CD4-positive, alpha-beta T cell treated with Interferon gamma for 1 hour (primary cell): ENCODE measurements around the gene OSBPL2.

ENCODE experiments used
- DNase-seq: peaks from one replicate; pipeline ENCODE4 v3.0.0-alpha.2; 2020

The OSBPL2 gene

DNA sequence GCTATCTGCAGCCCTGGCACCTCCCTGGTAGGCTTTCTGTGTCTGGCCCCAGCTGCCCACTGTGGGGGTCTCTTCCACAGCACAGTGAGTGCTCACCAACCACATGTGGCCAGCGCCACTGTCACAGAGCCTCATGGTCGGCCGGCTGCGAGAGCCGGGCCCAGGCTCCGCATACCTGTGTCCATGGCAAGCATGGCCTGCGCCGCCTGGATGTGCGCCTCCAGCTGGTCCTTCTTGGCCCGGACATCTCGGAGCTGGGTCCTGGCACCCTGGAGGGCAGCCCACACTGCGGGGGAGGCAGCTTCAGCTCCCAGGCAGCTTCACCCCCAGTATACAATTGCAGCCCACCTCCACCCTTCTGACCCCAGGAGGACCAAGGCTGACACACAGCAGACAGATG, 77.5 kb downstream of the OSBPL2 start:
- no peak for DNase-seq

DNA sequence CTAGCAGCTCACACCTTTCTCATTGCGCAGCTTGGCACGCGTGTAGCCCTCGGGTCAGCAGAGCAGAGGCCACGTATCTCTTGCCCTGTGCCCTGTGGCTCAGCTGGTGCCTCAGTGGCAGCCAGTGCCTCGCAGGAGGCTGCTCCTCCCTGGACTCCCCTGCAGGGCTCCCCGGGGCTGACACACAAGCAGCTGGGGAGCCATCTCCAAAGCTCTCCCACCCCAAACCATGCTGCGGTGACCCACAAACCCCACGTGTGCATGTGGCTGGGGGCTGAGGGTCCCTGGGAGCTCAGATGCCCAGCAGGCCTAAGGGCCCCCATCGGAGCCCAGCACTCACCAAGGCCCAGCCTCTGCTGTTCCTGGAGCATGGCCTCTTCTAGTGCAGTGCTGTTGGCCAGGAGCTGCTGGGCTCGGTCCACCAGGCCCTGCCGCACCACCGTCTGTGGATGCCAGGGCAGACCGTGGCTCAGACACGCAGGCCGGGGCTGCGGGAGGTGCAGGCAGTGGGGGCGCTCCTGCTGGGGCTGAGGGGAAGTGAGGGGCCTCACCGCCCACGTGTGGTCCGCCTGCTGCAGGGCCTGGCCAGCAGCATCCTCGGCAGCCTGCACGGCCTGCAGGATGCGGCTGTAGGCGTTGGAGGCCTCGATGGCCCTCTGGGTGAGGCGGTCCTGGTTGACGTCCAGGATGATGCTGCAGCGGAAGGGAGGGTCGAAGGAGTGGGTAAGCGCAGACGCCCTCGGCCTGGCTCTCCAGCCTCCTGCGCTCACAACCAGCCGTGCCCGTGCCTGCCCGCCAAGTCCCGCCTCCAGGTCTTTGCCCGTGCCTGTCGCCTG, 78.2 kb downstream of the OSBPL2 start:
- no peak for DNase-seq

DNA sequence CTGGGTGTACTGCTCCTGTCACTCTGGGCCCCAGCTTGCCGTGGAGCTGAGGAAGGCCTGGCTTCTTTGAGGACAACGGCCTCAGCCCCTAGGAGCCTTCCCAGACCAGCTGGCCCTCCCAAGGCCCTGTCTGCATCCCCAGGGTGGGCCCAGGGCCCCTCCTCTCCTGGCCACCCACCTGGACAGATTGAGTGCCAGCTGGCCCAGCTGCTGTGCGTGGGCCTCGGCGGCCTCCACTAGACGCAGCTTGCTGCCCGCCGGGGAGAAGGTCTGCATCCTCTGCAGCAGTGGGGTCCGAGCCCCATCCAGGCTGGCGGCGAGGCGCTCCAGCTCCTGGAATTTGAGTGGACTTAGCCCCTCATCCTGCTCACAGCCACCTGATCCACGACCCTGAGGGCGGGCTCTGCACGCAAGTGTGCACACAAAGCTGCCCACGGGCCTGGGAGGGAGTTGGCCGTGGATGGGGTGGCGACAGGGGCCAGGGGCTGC, 78.9 kb downstream of the OSBPL2 start:
- DNase-seq = no peak

DNA sequence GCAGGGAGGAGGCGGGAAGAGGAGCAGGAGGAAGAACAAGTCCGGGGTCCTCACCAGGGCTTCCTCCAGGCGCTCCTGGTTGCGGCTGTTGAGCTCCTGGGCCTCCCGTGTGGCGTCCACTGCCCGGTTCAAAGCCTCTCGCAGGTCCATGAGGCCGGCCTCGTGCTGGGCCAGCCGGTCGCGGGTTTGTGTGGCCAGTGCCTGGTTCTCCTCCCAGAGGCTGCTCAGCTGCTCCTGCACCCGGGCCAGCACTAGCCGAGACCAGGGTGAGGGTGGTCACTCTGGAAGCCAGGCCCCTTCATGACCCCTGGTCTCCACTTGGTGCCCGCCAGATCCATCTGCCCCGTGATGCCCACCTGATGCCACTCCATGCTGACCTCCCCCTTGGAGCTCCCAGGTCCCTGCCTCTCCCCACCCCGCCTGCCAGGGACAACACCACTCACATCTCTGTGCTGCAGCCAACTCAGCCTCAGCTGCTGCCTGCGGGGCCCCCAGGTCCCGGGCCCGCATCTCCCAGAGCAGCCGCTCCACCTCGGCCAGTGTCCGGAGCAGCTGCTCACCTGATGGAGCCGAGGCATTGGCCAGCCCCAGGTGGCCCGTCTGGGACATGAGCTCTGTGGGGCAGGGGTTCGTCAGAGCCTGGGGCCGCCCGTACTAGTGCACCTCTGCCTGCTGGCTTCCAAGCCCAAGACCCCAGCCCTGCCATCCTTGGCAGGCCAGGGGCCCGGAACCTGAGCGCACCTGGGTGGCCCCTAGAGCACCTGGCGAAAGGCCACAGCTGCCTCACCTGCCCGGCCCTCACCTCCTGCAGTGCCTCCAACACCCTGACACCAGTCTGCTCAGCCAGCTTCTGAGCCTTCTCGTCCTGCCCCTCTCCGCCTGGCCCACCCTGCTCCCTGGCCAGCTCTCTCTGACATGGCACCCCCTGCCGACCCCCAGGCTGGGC, 80.4 kb downstream of the OSBPL2 start:
- no peak for DNase-seq

DNA sequence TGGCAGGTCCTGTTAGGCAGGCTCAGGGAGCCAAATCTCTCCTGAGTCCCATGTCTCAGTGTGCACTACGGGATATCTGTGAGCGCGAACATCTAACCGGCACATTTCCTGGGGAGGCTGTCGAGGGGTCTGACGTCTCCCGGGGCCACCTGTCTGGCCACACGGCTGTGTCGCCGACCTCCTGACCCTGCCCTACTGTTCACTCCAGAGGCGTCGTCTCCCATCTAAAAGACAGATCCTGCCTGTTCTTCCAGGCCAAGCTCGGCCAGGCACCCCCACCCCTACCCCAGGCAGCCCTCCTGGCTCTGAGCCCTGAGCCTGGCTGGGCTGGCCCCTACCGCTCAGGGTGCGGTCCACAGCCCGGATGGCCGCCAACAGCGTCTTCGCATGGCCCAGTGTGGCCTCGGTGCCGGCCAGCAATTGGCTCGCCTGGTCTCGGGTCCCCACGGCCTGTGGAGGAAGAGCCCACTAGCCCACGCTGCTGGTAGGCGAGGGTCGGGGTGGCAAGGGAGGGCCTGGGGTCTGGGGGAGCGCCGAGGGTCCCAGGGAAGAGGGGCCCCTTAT, 81.1 kb downstream of the OSBPL2 start:
- no peak for DNase-seq

DNA sequence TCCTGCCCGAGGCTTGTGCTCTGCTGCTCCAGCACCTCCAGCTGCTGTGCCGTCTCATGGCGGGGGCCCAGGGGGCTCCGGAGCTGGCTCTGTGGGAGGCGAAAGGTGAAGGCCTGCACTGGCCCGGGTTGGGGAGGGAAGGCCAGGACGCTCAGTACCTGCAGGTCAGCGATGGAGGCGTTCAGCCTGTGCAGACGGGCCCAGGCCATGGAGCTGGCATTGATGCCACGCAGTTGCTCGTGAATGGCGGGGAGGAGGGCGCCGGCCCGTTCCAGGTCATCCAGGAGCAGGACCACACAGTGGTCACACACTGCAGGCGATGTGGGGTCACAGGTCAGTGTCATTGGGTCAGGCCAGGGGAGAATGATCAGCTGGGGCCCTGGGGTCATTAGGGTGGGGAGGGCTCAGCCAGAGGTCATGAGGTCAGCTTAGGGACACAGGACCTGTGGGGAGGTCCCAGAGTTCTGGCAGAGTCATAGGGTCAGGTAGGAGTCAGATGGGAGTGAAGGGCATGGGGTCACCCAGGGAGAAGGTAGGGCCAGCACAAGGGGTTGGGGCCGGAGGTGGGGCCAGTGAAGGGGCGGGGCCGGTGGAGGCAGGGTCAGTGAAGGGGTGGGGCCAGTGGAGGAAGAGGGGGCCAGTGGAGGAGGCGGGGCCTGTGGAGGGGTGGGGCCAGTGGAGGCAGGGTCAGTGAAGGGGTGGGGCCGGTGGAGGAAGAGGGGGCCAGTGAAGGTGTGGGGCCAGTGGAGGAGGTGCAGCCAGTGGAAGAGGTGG, 82.4 kb downstream of the OSBPL2 start:
- no peak for DNase-seq

DNA sequence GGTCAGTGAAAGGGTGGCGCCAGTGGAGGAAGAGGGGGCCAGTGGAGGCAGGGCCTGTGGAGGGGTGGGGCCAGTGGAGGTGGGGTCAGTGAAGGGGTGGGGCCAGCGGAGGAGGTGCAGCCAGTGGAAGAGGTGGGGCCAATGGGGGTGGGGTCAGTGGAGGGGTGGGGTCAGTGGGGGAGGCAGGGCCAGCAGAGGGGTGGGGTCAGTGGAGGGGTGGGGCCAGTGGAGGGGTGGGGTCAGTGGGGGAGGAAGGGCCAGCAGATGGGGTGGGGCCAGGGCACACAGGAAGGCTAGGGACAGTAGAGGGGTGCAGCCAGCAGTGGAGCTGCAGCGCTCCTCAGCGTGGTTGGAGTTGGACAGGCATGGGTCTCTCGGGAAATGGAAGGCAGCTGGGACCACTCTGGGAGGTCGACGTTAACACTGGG, 83.2 kb downstream of the OSBPL2 start:
- DNase-seq = no peak

DNA sequence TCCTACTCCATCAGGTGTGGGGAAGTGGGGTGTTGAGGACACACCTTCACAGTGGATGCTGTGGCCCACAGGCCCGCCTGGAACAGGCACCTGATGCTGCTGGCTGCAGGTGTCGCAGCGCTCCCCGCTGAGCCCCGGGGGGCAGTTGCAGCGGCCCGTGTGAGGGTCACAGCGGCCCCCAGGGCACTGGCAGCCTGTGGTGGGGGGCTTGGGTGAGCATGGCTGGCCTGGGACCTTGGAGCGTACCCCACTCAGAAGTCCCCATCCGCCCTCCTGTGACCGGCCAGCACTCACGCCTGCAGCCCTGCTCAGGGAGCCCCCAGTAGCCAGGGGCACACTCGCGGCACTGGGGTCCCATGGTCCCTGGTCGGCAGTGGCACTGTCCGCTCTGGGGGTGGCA, 83.7 kb downstream of the OSBPL2 start:
- no peak for DNase-seq

DNA sequence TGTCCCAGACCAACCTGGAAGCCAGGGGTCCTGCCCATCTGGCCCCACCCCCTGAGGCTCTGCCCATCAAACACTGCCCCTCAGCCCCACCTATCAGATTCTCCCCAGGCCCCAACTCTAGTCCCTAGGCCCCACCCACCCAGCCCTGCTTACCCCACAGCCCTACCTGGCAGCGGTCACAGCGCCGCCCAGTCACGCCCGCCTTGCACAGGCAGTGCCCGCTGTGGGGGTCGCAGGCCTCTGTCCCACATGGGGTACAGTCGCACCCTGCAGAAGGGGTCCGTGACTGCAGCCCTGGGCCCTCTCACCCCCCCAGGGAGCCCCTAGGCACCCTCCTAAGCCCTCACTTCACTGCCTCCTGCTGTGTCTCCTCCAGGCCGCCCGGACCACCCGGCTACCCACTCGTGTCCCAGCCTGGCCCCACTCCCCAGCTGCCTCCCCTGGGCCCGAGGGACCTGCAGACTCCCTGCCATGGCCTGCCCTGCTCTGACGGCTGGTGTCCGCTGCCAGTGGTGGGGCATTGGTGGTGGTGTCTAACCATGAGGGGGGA, 84.2 kb downstream of the OSBPL2 start:
- no peak for DNase-seq

DNA sequence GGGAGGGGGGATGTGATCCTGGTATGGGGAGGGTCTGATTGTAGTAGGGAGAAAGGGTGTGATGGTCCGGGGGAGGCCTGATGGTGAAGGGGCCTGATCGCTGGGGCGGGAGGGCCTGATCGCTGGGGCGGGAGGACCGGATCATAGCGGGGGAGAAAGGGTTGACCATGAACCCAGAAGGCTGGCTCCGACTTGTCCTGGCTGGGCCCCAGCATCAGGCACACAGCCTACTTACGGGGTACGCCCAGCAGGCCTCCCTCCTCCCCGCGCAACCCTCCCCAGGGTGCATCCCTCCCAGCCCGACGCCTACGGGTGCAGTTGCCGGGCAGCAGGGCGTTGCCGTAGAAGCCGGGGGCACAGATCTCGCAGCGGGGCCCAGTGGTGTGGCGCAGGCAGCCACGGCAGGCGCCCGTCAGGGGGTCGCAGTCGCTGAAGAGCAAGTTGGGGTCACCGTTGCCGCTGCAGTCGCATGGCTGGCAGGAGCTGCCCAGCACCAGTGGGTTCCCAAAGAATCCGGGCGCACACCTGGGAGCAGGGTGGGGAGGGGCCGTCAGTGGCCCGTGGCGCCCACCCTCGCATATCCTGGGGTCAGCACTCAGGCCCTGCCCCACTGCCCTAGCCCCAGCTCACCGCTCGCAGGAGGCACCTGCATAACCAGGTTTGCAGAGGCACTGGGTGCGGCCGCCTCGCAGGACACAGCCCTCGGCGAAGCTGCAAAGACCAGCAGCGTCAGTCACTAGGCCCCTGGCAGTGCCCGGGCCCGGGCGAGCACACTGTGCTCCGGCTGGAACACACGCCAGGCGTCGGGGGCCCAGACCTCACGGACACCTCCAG, 85.0 kb downstream of the OSBPL2 start:
- no peak for DNase-seq

DNA sequence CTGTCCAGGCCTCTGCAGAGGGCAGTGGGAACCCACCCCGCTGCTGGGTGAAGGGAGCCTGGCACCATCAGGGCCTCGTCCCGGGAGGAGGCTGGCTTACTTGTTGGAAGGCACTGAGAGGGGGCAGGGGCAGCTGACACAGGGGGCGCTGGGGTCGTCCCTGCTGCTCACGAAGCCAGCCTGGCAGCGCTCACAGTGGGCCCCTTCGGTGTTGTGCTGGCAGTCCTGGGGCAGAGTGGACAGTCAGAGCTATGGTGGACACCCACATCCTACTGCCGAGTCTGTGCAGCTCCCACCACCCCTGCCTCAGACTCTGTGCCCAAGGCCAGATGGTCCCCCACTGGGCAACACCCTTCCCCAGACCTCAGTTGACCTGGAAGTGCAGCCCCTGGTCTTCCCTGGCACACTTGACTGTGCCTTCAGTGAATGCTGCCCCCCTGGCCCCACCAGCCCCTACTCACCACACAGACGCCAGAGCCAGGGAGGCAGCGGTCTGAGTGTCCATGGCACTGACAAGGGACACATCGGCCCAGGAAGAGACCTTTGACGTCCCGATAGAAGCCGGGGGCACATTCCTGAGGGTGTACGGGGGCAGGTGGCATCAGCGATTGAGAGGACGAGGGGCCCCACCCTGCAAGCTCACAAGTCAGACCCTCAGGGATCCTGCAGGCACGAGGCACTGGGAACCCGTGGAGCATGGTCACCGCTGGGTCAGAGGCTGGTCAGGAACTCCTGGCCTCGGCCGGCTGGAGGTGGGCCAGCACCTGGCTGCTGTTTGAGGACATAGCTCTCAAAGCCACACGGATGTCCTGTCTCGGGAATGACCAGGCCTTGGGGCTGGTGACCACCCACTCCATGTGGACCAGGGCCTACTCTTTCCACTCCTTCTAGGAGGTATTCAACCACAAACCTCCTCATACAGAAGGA, 85.9 kb downstream of the OSBPL2 start:
- DNase-seq = no peak

DNA sequence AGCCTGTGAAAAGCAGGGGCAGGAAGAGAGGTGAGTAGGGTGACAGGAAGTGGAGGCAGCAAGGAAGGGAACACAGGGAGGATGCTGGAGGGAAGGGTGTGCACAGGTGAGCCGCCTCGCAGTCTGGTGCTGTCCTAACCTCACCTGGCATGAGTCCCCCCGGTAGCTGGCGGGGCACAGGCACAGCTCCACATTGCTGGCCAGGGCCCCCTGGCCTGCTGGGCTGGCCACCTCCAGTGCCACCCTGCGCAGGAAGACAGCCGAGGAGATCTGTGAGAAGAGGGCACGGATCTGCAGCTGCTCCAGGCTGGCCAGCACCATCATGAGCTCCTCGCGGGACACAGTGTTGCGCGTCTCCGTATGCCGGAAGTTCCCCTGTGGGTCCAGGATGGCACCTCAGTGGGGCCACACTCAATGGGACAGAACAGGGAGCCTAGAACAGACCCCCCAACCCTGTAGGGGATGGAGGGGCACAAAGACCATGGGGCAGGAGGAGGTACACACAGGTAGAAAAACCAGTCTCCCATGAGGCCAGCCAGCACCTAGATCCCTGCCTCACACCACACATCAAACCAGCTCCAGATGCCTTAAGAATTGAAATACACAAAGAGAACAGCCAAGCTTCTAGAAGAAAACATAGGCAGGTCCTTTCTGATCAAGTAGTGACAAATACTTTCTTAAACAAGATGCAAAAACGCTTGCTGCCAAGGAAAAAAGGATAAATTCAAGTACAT, 87.0 kb downstream of the OSBPL2 start:
- no peak for DNase-seq

DNA sequence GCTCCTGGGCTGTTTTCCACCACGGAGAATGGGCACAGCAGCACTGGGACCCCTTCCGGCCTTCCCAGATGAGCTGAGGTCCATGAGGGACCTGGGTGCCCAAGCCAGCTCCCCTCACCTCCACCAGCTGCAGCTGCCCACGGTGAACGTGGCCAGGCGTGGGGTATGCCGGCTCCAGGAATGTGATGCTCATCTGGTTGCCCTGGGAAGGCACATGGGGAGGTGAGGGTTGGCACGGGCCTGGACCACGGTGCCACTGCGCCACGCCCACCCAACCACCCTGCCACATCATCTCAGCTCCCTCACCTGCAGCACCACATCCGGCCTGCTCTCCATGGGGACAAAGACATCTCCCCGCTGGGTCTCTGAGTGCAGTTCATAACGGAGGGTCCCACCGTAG, 88.2 kb downstream of the OSBPL2 start:
- DNase-seq = no peak

DNA sequence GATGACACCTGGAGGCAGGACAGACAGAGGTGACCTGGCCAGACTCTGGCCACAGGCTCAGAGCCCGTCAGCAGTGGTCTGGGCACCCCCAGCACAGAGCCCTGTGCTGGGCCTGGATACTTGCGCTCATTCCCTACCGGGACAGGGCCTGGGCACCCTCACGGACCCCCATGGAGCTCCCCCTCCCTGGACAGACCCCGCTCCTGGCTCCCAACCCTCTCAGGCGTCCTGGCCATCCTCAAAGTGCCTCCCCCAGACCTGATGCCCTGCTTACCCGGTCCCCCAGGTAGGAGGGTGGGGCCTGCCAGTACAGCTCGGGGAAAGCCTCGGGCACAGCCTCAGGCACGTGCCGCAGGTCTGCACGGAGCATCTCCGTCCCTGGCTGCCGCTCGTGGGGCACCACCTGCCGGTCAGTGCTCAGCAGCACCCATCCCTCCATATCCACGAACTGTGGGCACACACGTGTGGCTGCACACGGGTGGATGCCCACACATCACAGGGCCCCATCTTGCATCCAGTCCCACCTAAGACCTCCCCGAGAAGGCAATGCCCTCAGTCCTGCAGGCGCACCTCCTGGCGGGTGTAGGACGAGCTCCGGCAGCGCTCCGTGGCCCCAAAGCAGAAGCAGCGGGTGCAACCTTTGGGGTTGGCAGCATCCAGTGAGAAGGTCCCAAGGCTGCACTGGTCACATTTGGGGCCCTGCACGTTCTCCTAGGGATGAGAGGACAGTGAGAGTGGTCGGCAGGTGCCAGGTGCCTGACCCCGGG, 88.8 kb downstream of the OSBPL2 start:
- DNase-seq = no peak

DNA sequence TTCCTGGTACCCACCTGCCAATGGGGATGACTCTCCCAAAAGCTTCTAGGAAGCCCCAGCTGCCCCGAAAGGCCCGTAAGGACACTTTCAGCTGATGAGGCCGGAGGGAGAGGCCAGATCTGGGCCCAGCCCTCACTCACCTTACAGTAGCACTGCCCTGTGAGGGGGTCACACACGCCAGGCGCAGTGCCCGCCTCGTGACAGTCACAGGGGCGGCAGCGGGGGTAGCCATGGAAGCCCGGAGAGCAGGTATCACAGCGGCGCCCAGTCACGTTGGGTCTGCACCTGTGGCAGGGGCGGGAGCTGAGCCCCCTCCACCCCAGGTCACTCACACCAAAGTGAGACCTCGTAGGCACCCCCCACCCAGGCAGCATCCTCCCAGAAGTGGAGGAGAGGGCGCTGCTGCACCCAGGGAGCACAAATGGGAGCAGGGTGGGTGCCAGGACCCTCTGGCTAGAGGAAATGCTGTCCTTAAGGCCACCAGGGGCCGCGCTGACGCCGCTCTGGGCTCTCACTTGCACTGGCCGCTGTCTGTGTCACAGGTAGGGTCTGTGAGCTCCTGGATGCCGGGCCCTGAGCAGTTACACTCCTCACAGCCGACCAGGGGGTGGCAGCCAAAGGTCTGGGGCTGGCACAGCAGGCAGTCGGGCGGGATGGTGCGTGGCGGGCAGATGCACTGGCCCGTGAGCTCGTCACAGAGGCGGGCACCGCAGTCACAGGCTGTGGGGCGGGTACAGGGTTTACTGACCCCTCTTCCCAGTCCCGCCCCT, 89.6 kb downstream of the OSBPL2 start:
- DNase-seq = no peak

DNA sequence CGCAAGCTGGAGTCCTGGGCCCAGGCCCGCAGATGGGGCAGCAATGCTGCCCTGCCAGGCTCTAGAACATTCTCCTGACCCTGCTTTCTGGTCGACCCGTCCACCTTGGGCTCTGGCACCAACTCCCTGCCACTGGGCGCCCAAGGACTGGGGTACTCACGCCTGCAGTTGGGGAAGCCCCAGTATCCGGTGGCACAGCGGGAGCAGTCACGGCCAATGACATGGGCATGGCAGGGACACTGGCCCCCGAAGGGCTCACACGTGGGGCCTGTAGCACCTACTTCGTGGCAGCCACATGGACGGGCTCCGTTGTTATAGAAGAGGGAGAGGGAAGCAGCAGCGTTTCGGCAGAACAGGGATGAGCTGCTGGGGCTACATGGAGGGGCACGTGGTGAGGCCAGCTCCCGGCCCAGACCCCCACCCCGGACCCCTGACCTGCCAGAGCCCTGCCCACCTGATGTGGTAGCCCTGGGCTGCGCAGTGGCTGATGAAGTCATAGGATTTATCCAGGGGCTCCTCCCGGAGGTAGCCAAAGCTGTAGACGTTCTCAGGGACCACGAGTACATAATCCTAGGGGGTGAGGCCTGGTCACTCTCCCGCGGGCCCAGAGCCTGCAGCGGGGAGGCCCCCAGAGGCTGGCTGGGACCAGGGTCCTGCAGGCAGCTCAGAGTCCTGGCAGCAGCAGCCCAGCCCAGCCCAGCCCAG, 90.5 kb downstream of the OSBPL2 start:
- no peak for DNase-seq
